Ascending aorta (tissue), 2 donors: Measurements from ENCODE around the gene KRT32. TPM values are rescaled to one million over a fixed set of nuclear protein-coding genes. Genes with fewer than 3 reads are reported as not detected.

Experiments
- DNase-seq, 2 donors: peaks; one replicate each; pipeline ENCODE4 v3.0.0-alpha.2; 2019; ENCODE audit warnings: low spot score in 2 of 2
- H3K27ac ChIP-seq, 2 donors: fragments of 200-600 bp; sonication (generic); one replicate each; pipeline ENCODE4 v1.5.1; 2016 to 2017; ENCODE audit warnings: mild to moderate bottlenecking in 1 of 2
- H3K27me3 ChIP-seq: fragments of 200-600 bp; sonication (generic); one replicate; pipeline ENCODE4 v1.5.1; 2017
- H3K36me3 ChIP-seq, 2 donors: fragments of 200-600 bp; sonication (generic); one replicate each; pipeline ENCODE4 v1.5.1; 2016
- H3K4me1 ChIP-seq, 2 donors: fragments of 200-600 bp; sonication (generic); one replicate each; pipeline ENCODE4 v1.5.1; 2016 to 2017; ENCODE audit warnings: mild to moderate bottlenecking in 1 of 2
- H3K4me3 ChIP-seq, 2 donors: fragments of 200-600 bp; sonication (generic); one replicate each; pipeline ENCODE4 v1.5.1; 2016 to 2017; ENCODE audit warnings: mild to moderate bottlenecking in 1 of 2
- H3K9me3 ChIP-seq, 2 donors: fragments of 200-600 bp; sonication (generic); one replicate each; pipeline ENCODE4 v1.5.1; 2016
- intact Hi-C: fragments of 100-400 bp; cut with DNase I; formaldehyde crosslinking; loops from one replicate; pipeline ENCODE4 v1.15.1; 2023
- total RNA-seq: library from RNA; depleted of rRNA; stranded (reverse); fragments of >200 nt; gene quantifications from one replicate; pipeline ENCODE4 v1.1.0, GENCODE V29; 2016
- TF ChIP-seq, protein P1 (sequence below), 3 experiments: fragments of 200-600 bp in 2 of 3; fragments of 450-650 bp in 1 of 3; sonication (generic) in 2 of 3; IDR thresholded peaks; one replicate each; pipeline ENCODE4 v1.5.1; 2016 to 2019; ENCODE audit warnings: antibody characterized with exemption in 3 of 3, mild to moderate bottlenecking in 1 of 3, moderate library complexity in 1 of 3

KRT32 gene
- total RNA-seq, 1 donor from 2014 or later, result not detected

DNA sequence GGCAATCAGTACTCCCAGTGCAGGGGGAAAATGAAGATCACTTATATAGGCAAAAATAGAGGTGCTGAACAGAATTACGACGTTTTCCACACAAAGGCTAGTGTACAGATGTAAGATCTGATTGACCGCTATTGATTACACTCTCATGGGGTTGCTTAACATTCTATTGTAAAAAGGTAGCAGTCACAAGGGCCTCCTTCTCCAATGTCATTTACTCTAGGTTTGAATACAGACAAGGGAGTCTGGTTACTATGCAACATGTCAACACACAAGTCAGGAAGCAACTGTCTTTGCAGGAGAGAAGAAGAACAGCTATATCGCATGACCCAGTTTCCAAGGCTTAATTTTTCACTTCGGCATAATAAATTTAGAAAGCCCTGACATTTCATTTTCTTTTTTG lies 50.7 kb downstream of the KRT32 start:
- DNase-seq, result no peak
- Histone ChIP-seq H3K4me3 (no peak overlapping the region), H3K4me1 (peaks cover 0 to 9% of the 10 kb centered on the region in 2 donors), H3K36me3 (no peaks in the 10 kb centered on the region), H3K27ac (no peak overlapping the region), H3K9me3 (no peaks in the 10 kb centered on the region), H3K27me3 (no peaks in the 10 kb centered on the region)
- intact Hi-C loops, result no loop called here
- TF ChIP-seq, protein P1, sequence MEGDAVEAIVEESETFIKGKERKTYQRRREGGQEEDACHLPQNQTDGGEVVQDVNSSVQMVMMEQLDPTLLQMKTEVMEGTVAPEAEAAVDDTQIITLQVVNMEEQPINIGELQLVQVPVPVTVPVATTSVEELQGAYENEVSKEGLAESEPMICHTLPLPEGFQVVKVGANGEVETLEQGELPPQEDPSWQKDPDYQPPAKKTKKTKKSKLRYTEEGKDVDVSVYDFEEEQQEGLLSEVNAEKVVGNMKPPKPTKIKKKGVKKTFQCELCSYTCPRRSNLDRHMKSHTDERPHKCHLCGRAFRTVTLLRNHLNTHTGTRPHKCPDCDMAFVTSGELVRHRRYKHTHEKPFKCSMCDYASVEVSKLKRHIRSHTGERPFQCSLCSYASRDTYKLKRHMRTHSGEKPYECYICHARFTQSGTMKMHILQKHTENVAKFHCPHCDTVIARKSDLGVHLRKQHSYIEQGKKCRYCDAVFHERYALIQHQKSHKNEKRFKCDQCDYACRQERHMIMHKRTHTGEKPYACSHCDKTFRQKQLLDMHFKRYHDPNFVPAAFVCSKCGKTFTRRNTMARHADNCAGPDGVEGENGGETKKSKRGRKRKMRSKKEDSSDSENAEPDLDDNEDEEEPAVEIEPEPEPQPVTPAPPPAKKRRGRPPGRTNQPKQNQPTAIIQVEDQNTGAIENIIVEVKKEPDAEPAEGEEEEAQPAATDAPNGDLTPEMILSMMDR (IDR thresholded peaks at IDR 0.05), result no peak

- H3K4me1 ChIP-seq, result peaks cover 0 to 9% of the 10 kb centered on the region in 2 donors
- no peaks in the 10 kb centered on the region for H3K36me3 ChIP-seq
- no peaks in the 10 kb centered on the region for H3K9me3 ChIP-seq
- intact Hi-C loops, result no loop called here
- H3K27ac ChIP-seq, result no peak overlapping the region
- no peak for DNase-seq
- TF ChIP-seq, protein P1 (IDR thresholded peaks at IDR 0.05), result no peak
- H3K27me3 ChIP-seq, result no peaks in the 10 kb centered on the region
- no peak overlapping the region for H3K4me3 ChIP-seq
These were observed 51.3 kb downstream of the KRT32 start for GRCh38 chr17:41415833-41416335.

GRCh38 chr17:41415411-41415810 lies 51.8 kb downstream of the KRT32 start:
- Histone ChIP-seq H3K4me3 (no peak overlapping the region), H3K4me1 (peaks cover 0 to 9% of the 10 kb centered on the region in 2 donors), H3K9me3 (no peaks in the 10 kb centered on the region), H3K27me3 (no peaks in the 10 kb centered on the region), H3K27ac (no peak overlapping the region), H3K36me3 (no peaks in the 10 kb centered on the region)
- no peak for DNase-seq
- TF ChIP-seq, protein P1 (IDR thresholded peaks at IDR 0.05), result no peak
- intact Hi-C loops, result no loop called here

DNA sequence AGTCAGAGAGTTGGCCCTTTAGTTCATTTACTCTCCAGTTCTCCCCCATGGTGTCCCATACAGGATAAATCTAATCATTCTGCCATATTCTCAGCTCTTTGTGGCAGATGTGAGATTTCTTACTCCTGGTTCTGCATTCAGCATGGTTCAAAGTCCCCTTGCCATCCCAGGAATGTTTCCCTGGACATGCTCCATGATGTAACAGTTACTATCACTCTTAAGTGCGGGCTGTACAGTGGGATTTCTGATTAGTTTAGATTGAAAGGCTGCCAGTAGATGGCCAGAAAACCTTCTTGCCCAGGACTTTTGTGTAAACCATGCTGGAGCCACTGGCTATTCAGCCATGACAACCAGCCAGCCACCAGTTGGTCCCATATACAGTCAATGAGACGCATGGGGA lies 53.2 kb downstream of the KRT32 start:
- H3K4me3 ChIP-seq, result no peak overlapping the region
- no peaks in the 10 kb centered on the region for H3K27me3 ChIP-seq
- H3K4me1 ChIP-seq, result peaks cover 0 to 9% of the 10 kb centered on the region in 2 donors
- TF ChIP-seq, protein P1 (IDR thresholded peaks at IDR 0.05), result no peak
- no peak for DNase-seq
- intact Hi-C loops, result no loop called here
- no peak overlapping the region for H3K27ac ChIP-seq
- no peaks in the 10 kb centered on the region for H3K36me3 ChIP-seq
- H3K9me3 ChIP-seq, result no peaks in the 10 kb centered on the region

- TF ChIP-seq, protein P1 (IDR thresholded peaks at IDR 0.05), result no peak
- no peaks in the 10 kb centered on the region for H3K36me3 ChIP-seq
- intact Hi-C loops, result no loop called here
- no peak for DNase-seq
- H3K27me3 ChIP-seq, result no peaks in the 10 kb centered on the region
- peaks cover 0 to 9% of the 10 kb centered on the region in 2 donors for H3K4me1 ChIP-seq
- no peak overlapping the region for H3K4me3 ChIP-seq
- no peak overlapping the region for H3K27ac ChIP-seq
- H3K9me3 ChIP-seq, result no peaks in the 10 kb centered on the region
These were observed 53.7 kb downstream of the KRT32 start for GRCh38 chr17:41413353-41413957.
